Measurements from ENCODE around the gene IGF1.

The IGF1 gene

GRCh38 chr12:102480406-102480805 lies at the start of gene IGF1:
Gene IGF1 (minus strand): TSS chr12:102480563. CDS start chr12:102480381, 182 bp downstream.
- no peak for TF ChIP-seq ZNF610 (tag by site-specific recombination; IDR thresholded peaks at IDR 0.05; ENCODE audit: borderline replicate concordance)
- no peak for TF ChIP-seq ZNF707 (tag by site-specific recombination; IDR thresholded peaks at IDR 0.05)
- TF ChIP-seq ZNF843 (tag by site-specific recombination; IDR thresholded peaks at IDR 0.05), result no peak
- no peak for TF ChIP-seq ZBTB6 (tag by site-specific recombination; IDR thresholded peaks at IDR 0.05)
- no peak for TF ChIP-seq GLI4 (tag by site-specific recombination; IDR thresholded peaks at IDR 0.05)
- no peak for TF ChIP-seq ZNF544 (tag by site-specific recombination; IDR thresholded peaks at IDR 0.05)
- TF ChIP-seq ZNF16 (tag by site-specific recombination; IDR thresholded peaks at IDR 0.05; ENCODE audit: low read depth), result no peak
- TF ChIP-seq, protein P1, sequence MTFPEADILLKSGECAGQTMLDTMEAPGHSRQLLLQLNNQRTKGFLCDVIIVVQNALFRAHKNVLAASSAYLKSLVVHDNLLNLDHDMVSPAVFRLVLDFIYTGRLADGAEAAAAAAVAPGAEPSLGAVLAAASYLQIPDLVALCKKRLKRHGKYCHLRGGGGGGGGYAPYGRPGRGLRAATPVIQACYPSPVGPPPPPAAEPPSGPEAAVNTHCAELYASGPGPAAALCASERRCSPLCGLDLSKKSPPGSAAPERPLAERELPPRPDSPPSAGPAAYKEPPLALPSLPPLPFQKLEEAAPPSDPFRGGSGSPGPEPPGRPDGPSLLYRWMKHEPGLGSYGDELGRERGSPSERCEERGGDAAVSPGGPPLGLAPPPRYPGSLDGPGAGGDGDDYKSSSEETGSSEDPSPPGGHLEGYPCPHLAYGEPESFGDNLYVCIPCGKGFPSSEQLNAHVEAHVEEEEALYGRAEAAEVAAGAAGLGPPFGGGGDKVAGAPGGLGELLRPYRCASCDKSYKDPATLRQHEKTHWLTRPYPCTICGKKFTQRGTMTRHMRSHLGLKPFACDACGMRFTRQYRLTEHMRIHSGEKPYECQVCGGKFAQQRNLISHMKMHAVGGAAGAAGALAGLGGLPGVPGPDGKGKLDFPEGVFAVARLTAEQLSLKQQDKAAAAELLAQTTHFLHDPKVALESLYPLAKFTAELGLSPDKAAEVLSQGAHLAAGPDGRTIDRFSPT (tag by site-specific recombination; IDR thresholded peaks at IDR 0.05), result no peak
- TF ChIP-seq KLF10 (tag by site-specific recombination; IDR thresholded peaks at IDR 0.05), result no peak
- no peak for TF ChIP-seq ZBTB21 (tag by site-specific recombination; IDR thresholded peaks at IDR 0.05)
- no peak for TF ChIP-seq ZNF426 (tag by site-specific recombination; IDR thresholded peaks at IDR 0.05)
- no peak for TF ChIP-seq ZNF404 (tag by site-specific recombination; IDR thresholded peaks at IDR 0.05)
- TF ChIP-seq KLF7 (tag by site-specific recombination; IDR thresholded peaks at IDR 0.05; ENCODE audit: borderline replicate concordance), result no peak
- no peak for TF ChIP-seq ZSCAN30 (tag by site-specific recombination; IDR thresholded peaks at IDR 0.05)
- TF ChIP-seq ZNF174 (tag by site-specific recombination; IDR thresholded peaks at IDR 0.05), result no peak
- TF ChIP-seq, protein P2, sequence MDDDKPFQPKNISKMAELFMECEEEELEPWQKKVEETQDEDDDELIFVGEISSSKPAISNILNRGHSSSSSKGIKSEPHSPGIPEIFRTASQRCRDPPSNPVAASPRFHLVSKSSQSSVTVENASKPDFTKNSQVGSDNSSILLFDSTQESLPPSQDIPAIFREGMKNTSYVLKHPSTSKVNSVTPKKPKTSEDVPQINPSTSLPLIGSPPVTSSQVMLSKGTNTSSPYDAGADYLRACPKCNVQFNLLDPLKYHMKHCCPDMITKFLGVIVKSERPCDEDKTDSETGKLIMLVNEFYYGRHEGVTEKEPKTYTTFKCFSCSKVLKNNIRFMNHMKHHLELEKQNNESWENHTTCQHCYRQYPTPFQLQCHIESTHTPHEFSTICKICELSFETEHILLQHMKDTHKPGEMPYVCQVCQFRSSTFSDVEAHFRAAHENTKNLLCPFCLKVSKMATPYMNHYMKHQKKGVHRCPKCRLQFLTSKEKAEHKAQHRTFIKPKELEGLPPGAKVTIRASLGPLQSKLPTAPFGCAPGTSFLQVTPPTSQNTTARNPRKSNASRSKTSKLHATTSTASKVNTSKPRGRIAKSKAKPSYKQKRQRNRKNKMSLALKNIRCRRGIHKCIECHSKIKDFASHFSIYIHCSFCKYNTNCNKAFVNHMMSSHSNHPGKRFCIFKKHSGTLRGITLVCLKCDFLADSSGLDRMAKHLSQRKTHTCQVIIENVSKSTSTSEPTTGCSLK (tag by site-specific recombination; IDR thresholded peaks at IDR 0.05), result no peak
- TF ChIP-seq ZFP3 (tag by site-specific recombination; IDR thresholded peaks at IDR 0.05; ENCODE audit: low read depth), result no peak
- no peak for TF ChIP-seq SETDB1 (IDR thresholded peaks at IDR 0.05; ENCODE audit: insufficient read length, low read length)
- TF ChIP-seq ZNF623 (tag by site-specific recombination; IDR thresholded peaks at IDR 0.05), result no peak
- TF ChIP-seq PRDM1 (tag by site-specific recombination; IDR thresholded peaks at IDR 0.05), result no peak
- Histone ChIP-seq H3K36me3 (ENCODE audit: control insufficient read depth in 2 of 2, insufficient read depth in 1 of 2, low read length in 2 of 2) (no peaks in the 10 kb centered on the region), H3K9me3 (ENCODE audit: control insufficient read depth, insufficient read depth, low read depth, low read length) (no peaks in the 10 kb centered on the region), H3K27ac (ENCODE audit: extremely low read depth, low read depth, low read length) (no peak within 1 kb of the TSS), H3K4me3 (ENCODE audit: low read depth, low read length) (no peak within 1 kb of the TSS), H3K4me1 (ENCODE audit: control insufficient read depth, insufficient read depth, low read length) (peaks cover 7% of the 10 kb centered on the region)
- ChIA-PET POLR2A (no interaction called here), CTCF (no interaction called here)

GRCh38 chr12:102528111-102528510 lies 47.7 kb upstream of the IGF1 start:
- POLR2A ChIA-PET, result no interaction called here
- TF ChIP-seq ZSCAN30 (tag by site-specific recombination; IDR thresholded peaks at IDR 0.05) (no peak), ZNF133 (tag by site-specific recombination; IDR thresholded peaks at IDR 0.05) (no peak), ZNF140 (tag by site-specific recombination; IDR thresholded peaks at IDR 0.05) (no peak), OVOL3 (tag by site-specific recombination; IDR thresholded peaks at IDR 0.05) (no peak), ZNF555 (tag by site-specific recombination; conservative IDR thresholded peaks at IDR 0.05) (no peak), ZNF433 (tag by site-specific recombination; IDR thresholded peaks at IDR 0.05; ENCODE audit: low read depth) (no peak), ZFP69B (tag by site-specific recombination; IDR thresholded peaks at IDR 0.05) (no peak)
- TF ChIP-seq, protein P3, sequence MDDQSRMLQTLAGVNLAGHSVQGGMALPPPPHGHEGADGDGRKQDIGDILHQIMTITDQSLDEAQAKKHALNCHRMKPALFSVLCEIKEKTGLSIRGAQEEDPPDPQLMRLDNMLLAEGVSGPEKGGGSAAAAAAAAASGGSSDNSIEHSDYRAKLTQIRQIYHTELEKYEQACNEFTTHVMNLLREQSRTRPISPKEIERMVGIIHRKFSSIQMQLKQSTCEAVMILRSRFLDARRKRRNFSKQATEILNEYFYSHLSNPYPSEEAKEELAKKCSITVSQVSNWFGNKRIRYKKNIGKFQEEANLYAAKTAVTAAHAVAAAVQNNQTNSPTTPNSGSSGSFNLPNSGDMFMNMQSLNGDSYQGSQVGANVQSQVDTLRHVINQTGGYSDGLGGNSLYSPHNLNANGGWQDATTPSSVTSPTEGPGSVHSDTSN (CRISPR knock-in tag; IDR thresholded peaks at IDR 0.05), result no peak
- TF ChIP-seq, protein P4, sequence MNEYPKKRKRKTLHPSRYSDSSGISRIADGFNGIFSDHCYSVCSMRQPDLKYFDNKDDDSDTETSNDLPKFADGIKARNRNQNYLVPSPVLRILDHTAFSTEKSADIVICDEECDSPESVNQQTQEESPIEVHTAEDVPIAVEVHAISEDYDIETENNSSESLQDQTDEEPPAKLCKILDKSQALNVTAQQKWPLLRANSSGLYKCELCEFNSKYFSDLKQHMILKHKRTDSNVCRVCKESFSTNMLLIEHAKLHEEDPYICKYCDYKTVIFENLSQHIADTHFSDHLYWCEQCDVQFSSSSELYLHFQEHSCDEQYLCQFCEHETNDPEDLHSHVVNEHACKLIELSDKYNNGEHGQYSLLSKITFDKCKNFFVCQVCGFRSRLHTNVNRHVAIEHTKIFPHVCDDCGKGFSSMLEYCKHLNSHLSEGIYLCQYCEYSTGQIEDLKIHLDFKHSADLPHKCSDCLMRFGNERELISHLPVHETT (tag by site-specific recombination; IDR thresholded peaks at IDR 0.05), result no peak
- TF ChIP-seq, protein P5, sequence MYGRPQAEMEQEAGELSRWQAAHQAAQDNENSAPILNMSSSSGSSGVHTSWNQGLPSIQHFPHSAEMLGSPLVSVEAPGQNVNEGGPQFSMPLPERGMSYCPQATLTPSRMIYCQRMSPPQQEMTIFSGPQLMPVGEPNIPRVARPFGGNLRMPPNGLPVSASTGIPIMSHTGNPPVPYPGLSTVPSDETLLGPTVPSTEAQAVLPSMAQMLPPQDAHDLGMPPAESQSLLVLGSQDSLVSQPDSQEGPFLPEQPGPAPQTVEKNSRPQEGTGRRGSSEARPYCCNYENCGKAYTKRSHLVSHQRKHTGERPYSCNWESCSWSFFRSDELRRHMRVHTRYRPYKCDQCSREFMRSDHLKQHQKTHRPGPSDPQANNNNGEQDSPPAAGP (tag by site-specific recombination; IDR thresholded peaks at IDR 0.05), result no peak

More at GRCh38 chr12:102528111-102528510, 47.7 kb upstream of the IGF1 start:
- Histone ChIP-seq H3K4me1 (ENCODE audit: control insufficient read depth, insufficient read depth, low read length) (no peaks in the 10 kb centered on the region), H3K9me3 (ENCODE audit: control insufficient read depth, insufficient read depth, low read depth, low read length) (no peaks in the 10 kb centered on the region), H3K4me3 (ENCODE audit: low read depth, low read length) (no peak overlapping the region), H3K36me3 (ENCODE audit: control insufficient read depth in 2 of 2, insufficient read depth in 1 of 2, low read length in 2 of 2) (no peaks in the 10 kb centered on the region), H3K27ac (ENCODE audit: extremely low read depth, low read depth, low read length) (no peak overlapping the region)
- CTCF ChIA-PET, result no interaction called here

Measured in HEK293 (cell line).